Mesenteric fat pad (tissue), 1 donor: Measurements from ENCODE around the gene NAA20. TPM values are rescaled to one million over a fixed set of nuclear protein-coding genes. Genes with fewer than 3 reads are reported as not detected.

ENCODE experiments used
- DNase-seq: peaks from one replicate; pipeline ENCODE4 v3.0.0-alpha.2; 2020; ENCODE audit warnings: low spot score
- total RNA-seq: library from RNA; stranded (reverse); fragmentation: NEBNext Ultra II Directional; extraction: Animal tissue kit (Norgen Biotek cat#: 25700); gene quantifications from one replicate; pipeline ENCODE4 v1.2.1, GENCODE V29; 2021
- donor health status: DM: yes; HTN: yes; CAD: no.

NAA20 gene
- total RNA-seq, 1 donor from 2014 or later: 71.8 TPM

- no peak for DNase-seq
Observed at GRCh38 chr20:20073801-20074371, 56.7 kb downstream of the NAA20 start.

GRCh38 chr20:20075032-20075431, 57.9 kb downstream of the NAA20 start:
- no peak for DNase-seq

- no peak for DNase-seq
Observed at GRCh38 chr20:20076297-20077065, 59.3 kb downstream of the NAA20 start.

GRCh38 chr20:20078041-20078440, 60.9 kb downstream of the NAA20 start:
- no peak for DNase-seq

GRCh38 chr20:20079102-20079784, 62.1 kb downstream of the NAA20 start:
- no peak for DNase-seq

Other genes with a start within 250 kb of the NAA20 start
- 13.7 TPM for gene CRNKL1, start 35.1 kb downstream of the NAA20 start, total RNA-seq
- 0.61 TPM for gene CFAP61, start 35.2 kb downstream of the NAA20 start, total RNA-seq